Fibroblast of peridontal ligament (primary cell): ENCODE measurements around the gene RFX7.
"Not testable (repeated sequence)": the region's sequence is repeated elsewhere in the genome, so short reads cannot be mapped to it uniquely, and the experiment has no call there.

ENCODE experiments used
- DNase-seq: peaks from one replicate; pipeline ENCODE4 v3.0.0-alpha.2; 2010; ENCODE audit errors: extremely low read depth

RFX7 gene

DNA sequence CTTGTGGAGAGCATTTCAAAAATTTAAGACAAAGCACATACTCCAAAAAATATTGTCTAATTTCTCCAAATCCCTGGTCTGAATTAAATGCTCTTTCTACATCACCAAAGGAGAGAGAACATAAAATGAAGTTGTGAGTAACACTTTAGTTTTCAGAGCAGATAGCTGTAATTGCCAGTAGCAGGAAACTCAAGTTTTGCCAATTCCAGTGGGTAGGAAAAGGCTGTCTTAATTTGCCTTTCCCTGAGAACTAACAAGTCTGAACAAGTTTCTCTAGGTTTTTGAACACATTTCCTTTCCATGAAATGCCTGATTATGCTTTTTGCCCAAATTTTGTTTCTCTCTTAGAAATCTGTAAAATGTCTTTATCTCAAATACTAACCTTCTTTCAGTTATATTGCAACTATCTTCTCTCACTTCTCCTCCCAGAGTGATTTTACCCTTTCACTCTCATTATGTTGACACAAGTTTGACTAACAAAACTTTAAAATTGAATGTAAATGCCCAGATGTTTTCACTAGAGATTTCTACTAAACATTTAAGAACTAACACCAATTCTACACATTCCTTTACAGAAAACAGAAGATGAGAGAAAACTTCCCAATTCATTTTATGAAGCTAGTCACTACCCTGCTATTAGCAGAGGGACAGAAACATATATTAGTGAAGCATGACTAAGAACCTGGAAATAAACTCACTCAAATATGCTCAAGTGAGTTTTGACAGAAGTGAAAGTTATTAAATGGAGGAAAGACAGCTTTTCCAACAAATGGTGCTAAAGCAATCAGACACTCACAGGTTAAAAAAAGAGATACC lies 38.4 kb downstream of the RFX7 start:
- DNase-seq: peak; percentile 64

DNA sequence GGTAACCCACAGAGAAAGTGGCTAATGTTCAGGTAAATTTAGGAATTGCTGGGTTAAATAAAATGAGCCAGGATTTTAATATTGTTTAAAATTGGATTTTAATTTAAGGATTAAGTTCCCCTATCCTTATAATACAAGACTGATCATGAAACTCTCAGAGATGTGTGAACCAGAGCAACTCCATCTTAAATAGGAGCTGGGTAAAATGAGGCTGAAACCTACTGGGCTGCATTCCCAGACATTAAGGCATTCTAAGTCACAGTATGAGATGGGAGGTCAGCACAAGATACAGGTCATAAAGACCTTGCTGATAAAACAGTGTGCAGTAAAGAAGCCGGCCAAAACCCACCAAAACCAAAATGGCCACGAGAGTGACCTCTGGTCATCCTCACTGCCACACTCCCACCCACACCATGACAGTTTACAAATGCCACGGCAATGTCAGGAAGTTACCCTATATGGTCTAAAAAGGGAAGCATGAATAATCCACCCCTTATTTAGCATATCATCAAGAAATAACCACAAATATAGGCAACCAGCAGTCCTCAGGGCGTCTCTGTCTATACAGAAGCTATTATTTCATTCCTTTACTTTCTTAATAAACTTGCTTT lies 40.3 kb downstream of the RFX7 start:
- DNase-seq: not testable (repeated sequence)

DNA sequence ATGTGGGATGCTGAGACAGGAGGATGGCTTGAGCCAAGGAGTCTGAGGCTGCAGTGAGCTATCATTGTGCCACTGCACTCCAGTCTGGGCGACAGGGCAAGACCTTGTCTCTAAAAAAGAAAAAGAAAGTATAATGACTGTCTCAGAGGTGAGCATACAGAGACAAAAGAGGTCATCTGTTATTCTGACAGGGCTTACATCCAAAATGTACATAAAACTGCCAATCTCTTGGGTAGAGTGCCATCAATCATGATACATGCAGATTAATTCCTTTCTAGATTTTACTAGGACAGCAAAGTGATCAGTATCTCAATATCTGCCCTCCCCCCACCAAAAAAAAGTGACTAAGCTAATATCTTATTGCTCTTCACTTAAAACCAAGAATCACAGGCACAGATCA lies 41.0 kb downstream of the RFX7 start:
- no peak for DNase-seq

DNA sequence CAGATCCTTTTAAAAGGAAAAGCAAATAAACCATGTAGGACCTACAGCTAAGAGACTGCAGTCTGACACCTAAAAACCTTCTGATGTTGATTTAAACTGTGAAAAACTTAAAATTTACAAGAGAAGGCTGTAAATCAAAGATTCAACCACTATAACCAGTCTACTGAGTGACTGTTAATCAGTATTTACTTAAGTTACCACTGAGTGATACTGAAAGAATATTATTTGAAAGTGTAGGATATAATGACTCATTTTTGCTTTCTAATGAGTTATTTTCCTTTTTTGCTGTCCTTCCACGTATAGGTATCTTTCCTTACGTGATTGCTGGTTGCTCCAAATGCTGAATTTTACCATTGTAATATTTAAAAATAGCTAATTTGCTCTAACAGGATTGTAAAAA lies 44.6 kb downstream of the RFX7 start:
- DNase-seq: no peak

DNA sequence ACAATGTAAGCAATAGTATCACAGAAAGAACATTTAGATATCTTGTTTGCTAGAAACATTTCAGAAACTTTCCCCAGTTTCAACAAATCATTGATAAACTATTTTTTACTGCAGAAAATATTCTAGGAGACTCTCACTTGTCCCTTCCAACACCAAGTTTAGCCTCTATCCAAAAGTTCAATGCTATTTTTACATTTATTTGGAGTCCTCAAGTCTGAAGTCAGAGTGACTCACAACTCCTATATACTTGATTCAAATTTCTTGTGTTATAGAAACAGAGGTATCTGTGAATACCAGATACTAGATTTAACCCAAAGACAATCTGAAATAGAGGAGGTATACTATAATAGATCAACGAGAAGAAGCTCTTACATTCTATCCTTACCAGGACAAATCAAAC lies 49.6 kb downstream of the RFX7 start:
- no peak for DNase-seq

DNA sequence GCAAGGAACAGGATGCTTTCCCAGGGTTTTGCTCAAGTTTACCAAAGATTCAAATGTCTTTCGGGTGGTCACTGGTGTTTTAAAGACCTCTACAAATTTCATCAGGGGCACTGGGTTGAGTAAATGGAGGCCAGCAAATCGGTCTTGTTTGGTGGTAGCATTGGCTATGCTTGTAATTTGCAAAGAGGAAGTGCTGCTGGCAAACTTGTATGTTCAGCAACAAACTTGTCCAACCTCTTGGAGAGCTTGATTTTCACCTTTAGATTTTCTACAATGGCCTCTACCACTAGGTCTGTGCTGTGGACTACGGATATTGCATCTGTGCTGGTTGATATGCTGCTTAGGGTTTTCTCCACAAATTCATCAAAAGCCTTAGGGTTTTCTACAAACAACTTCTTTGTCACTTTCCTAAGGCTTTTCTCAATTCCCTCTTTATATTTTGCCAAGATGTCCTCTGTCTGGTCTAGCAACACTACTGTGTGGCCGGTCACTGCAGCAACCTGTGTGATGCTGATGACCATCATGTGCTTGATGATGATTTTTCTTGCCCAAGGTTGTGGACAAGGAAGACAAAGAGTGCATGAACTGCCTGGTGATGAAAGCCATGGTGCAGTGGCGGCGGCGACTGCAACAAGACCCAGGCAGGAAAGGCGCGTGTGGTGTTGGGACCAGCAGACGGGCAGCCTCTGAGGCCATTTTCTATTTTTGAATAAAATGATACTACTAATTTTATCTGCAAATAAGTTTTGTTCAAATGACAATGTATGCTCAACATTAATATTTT lies 50.8 kb downstream of the RFX7 start:
- DNase-seq: no peak

DNA sequence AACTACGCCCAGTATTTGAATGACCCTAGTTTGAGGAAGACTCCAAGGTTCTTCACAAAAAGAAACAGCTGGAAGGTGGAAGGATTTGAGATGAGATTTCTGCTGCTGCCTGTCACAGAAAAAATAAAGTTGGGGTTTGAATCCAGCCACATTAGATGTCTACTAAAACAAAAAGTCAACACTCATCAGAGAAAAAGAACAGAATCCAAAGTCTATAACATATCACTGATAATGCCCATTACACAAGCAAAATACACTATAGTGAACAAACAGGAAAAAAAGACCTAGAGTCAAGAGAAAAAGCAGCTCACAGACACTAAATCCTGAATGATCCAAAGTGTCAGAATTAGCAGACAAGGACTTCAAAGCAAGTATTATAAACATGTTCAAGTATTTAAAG lies 56.0 kb downstream of the RFX7 start:
- no peak for DNase-seq

DNA sequence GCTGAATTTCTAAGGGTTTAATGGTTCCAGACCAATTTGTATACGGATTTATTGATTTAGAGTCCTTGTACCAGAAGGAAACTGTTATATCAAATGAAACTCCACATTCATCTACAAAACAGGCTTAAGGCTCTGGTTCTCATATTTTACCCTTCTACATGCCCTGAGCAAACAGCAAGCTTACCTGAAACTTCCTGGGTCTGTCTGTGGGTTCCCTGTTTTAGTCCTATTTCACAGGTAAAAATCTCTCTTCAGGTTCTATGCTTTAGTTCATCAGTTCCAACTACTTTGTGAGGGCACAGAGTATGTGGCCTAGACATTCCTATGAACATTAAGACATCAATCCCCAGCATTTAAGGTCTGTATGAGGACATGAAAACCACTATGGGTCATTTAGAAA lies 57.7 kb downstream of the RFX7 start:
- DNase-seq: no peak

DNA sequence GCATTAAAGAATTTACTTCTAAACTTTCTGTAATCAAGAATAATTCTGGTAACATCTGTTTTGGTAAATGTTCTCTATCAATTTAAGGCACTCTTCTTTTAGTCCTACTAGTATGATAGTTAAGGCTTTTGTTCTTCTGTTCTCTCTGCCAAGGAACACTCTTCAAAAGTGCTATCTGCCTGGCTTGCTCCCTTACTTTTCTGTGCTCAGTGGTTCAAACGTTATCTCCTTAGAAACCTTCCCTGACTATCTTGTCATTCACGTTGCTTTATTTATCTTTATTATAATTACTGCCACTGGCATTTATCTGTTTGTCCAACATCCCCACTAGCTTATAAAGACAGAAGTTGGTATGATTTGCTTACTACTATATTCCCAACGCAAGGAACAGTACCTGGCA lies 59.2 kb downstream of the RFX7 start:
- no peak for DNase-seq

DNA sequence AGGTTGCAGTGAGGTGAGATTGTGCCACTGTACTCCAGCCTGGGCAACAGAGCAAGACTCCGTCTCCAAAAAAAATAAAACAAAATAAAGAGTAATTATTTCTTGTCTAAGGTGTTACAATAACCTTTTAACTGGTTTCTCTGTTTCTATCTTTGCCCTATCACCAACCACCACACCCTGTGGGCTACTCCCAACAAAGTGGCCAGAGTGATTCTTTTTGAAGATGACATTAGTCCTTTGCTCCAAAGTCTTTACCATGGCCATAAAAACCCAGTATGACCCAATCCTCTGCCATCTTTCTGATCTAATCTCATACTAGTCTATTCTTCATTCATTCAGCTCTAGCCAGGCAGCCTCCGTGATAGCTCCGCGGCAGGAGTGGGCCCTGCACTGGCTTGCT lies 62.8 kb downstream of the RFX7 start:
- no peak for DNase-seq

DNA sequence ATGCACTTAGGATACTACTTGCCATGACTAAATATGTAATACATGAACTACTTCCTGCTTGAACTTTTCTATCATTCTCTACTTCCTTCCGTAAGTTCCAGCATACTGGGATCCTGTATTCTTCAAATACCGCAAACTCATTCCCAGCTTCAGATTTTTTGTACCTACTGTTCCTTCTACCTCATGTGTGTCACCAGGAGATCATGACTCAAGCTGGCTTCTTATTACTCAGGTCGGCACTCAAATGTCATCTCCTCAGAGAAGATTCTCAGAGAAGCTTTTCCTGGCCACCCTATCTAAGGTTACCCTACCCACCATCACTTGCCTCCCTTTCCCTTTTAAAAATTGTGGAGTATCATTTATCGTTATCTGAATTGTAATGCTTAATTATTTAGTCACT lies 66.7 kb downstream of the RFX7 start:
- no peak for DNase-seq

DNA sequence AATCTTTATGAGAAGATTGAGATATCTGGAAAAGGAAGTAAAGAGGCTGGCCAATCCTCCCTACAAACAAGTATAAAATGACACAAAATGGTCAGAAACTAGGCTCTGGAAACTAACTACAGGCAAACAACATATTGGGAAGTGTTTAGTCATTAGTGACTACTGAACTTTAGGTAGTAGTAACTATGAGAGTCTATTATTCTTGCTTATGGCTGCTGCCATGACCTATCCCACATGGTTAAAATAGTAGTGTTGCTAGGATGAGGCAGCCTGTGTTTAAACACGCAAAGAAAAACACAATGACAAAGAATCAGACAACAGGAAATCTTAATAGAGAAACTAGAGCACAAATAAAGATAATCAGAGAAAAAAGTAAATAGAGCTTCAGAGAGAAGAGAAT lies 67.9 kb downstream of the RFX7 start:
- DNase-seq: no peak

DNA sequence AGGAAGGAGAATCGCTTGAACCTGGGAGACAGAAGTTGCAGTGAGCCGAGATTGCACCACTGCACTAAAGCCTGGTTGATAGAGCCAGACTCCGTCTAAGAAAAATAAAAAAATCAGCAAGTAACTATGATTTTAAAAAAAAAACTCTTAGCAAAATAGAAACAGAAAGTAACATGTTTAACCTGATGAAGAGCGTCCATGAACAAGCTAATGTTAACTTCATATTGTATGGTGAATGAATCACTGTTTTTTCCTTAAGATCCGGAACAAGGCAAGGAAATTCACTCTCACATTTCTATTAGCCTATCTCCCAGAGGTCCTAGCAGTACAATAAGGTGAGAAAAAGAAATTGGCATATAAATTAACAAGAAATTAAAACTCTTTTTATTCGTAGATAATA lies 69.0 kb downstream of the RFX7 start:
- no peak for DNase-seq

DNA sequence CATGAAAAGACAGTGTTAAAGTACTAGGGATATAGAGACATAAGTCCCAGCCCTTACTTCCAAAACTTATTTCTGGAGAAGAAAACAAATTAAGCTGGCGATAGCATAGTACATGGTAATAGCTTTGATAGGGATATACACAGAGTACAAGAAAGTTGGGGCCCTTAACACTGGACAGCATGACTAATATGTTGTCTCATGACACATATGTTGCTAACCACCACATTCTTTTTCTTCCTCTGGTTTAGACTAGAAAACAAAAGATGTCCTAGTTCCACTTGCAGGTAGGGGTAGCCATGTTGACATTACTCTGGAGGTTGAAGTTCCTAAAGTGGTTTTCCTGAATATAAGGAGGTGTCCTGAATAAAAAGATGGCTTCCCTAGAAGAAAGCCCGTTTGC lies 75.3 kb downstream of the RFX7 start:
- DNase-seq: no peak

DNA sequence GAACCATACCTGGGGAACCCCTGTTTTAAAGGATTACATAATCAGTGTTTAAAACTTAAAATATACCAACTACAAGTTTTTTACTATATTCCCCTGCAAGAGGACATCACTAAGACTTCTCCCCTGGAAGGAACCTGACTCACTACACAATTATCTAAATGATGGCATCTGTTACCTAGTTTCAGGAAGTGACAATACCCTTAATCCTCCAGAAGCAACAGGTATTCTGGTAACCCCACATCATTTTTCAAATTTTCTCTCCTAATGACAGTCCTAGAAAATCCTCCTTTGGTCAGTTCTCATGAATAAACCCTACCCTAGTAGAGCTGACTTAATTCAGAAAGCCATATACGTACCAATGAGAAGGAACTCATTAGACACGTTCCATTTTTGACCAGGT lies 78.4 kb downstream of the RFX7 start:
- DNase-seq: no peak

DNA sequence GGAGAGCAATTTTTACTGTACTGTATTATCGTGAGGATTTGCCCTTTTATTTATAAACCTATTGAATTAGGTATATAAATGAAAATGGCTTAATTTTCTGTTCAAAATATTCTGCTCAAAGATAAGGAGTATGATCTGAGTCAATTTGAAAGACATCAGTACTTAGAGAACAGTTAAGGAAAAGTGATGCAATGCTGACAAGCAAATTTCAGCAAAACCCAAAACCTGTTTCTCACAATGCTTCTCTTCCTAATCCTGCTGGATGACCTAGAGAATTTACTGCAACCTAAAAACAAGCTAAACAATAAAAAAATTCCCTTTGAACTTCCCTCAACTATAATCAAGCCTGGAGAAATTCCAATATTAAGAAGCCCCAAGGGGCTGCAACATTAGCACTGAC lies 82.7 kb downstream of the RFX7 start:
- DNase-seq: peak; percentile 34

DNA sequence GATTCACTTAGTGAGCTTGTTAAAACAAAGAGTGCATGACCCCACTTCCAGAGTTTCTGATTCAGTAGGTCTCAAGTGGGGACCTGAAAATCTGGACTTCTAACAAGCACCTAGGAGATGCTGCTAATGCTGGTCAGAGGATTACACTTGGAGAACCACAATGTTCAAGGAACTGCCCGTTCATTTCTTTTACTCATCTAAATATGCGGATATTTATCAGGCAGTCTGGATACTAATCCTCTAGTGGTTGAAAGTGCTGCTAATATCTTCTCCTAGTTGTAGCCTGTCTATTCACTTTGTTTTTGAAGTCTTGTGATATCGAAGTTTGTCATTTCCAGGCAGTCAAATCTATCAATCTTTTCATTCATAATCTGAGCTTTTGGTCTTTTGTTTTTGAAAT lies 86.8 kb downstream of the RFX7 start:
- DNase-seq: no peak

DNA sequence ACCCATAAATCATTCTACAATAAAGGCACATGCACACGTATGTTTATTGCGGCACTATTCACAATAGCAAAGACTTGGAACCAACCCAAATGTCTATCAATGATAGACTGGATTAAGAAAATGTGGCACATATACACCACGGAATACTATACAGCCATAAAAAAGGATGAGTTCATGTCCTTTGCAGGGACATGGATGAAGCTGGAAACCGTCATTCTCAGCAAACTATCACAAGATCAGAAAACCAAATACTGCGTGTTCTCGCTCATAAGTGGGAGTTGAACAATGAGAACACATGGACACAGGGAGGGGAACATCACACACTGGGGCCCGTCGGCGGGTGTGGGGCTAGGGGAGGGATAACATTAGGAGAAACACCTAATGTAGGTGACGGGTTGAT lies 88.4 kb downstream of the RFX7 start:
- DNase-seq: not testable (repeated sequence)

DNA sequence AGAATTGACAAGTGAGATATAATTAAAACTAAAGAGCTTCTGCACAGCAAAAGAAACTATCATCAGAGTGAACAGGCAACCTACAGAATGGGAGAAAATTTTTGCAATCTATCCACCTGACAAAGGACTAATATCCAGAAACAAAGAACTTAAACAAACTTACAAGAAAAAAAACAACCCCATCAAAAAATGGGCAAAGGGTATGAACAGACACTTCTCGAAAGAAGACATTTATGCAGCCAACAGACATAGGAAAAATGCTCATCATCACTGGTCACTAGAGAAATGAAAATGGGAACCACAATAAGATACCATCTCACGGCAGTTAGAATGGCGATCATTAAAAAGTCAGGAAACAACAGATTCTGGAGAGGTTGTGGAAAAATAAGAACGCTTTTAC lies 88.9 kb downstream of the RFX7 start:
- not testable (repeated sequence) for DNase-seq

DNA sequence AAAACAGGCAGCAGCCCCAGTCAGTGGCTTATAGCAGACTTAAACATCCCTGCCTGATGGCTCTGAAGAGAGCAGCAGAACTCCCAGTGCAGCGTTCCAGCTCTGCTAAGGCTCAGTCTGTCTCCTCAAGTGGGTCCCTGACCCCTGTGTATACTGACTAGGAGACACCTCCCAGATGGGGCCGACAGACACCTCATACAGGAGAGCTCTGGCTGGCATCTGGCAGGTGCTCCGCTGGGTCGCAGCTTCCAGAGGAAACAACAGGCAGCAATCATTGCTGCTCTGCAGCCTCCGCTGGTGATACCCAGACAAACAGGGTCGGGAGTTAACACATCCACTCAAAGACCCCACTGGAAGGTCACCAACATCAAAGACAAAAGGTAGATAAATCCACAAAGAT lies 93.5 kb downstream of the RFX7 start:
- DNase-seq: no peak

DNA sequence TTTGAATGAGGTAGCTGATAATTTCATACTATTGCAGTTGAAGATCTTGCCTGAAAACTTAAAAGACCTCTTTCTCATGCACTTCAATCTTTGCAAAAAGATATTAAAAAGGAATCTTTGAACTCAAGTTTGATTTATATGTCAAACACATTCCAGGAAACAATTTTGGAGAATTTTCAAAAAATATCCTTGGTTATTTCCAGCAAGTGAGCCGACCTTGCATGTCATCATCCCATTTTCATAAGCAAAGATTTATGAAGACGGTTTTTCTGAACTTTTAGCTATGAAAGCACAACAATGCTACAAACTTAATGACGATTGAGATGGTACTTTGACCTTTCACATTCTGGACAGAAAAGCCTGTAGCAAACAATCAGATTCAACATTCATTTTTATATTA lies 95.6 kb downstream of the RFX7 start:
- DNase-seq: no peak

DNA sequence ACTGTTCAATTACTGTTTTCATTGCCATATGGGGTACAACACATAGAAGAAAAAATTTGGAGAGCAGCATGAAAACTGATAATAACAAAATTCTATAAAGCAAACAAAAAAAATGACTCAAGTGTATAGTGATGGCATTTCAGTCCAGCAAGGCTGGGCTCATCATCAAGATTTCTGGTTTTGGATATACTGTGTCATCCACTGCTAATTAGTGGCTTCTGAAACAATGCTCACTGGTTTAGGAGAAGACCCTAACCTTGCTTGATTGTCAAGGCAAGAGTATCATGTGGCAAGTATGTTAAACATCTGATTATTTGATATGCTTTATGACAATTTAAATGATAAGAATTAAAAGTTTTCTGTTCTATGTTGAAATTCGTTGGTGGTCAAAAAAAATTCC lies 96.9 kb downstream of the RFX7 start:
- DNase-seq: peak; percentile 92

DNA sequence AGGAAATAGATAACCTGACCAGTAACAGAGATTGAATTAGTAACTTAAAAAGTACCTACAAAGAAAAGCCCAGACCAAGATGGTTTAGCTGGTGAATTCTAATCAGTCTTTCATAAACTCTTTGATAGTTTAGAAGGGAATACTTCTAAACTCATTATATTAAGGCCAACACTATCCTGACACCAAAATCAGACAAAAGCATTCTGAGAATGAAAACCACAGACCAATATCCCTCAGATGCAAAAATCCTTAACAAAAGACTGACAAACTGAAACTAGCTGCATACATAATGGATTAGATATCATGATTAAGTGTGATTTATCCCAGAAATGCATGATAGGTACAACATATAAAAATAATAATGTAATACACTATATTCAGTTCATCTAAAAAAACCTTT lies 115.6 kb downstream of the RFX7 start:
- DNase-seq: no peak
